HG02623 (cell line): ENCODE measurements around the gene HAS3.

Experiments
- ATAC-seq: cut with Tn5 transposase; IDR thresholded peaks from one replicate; pipeline ENCODE4 v1.9.1; 2021; ENCODE audit warnings: moderate library complexity; ENCODE audit not compliant: unreplicated experiment

Gene HAS3

GRCh38 chr16:69089091-69089910 lies 16.2 kb upstream of the HAS3 start:
- no peak for ATAC-seq

- ATAC-seq = no peak
Observed at GRCh38 chr16:69093974-69094373, 11.5 kb upstream of the HAS3 start.

DNA sequence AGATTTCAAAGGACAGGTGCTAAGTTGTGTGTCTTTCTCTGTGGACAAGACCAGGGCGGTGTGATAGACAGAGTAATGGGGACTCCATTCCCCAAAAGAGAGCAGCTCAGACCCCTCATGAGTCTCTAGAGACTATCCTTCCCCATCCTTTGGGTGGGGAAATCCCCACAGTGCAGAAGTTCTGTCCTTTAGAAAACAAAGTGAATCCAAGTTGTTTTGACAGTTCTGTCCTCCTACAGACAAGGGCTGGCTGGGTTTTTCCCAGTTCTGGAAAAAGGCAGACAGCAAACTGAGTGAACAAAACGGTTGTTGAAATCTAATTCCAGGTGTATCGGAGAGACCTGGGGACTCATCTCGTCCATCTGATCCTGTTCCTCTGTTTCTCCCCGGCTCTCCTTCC lies 11.0 kb upstream of the HAS3 start:
- no peak for ATAC-seq

- no peak for ATAC-seq
Observed at GRCh38 chr16:69095193-69095592, 10.3 kb upstream of the HAS3 start.

- ATAC-seq = no peak
Observed at GRCh38 chr16:69100071-69100691, 5.3 kb upstream of the HAS3 start.

DNA sequence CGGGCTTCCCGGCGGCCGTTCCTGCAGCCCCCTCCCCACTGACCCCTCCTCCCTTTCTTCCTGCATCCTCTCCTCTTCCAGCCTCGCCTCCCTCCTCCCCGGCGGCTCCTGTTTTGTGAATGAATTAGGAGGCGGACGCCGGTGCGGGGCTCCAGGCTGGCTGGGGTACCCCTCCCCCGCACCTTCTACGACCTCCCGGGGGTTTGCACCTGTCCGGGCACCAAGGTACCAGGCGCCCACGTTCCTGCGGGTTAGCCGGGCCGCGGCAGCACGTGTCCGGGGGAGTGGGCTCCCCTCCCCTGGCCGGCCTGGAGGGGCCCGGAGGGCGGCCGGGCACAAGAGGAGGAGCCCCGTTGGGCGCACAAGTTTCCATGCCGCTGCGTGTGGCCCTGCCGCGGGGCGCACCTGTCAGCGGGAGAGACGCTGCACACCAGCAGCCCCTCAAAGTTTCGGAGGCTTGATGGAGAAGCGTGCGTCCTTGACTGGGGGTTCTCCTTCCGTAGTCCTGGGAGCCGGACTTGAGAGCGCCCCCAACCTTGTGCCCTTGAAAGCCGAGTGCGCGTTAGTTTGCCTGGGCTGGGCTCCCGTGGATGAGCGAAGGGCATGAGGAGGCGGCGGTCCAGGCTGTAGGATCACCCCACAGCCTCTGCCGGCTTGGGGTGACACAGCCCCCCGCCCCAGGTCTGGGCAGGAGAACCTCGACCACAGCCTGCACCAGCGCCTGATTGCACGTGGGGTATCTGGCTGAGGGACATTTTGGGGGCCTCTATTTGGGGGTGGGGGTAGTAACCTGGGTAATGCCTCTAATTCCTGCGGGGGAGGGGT lies 1.2 kb downstream of the HAS3 start:
- ATAC-seq = no peak

- ATAC-seq = no peak
Observed at GRCh38 chr16:69107316-69107962, 2.0 kb downstream of the HAS3 start.

- ATAC-seq = no peak
Observed at GRCh38 chr16:69108064-69108904, 2.8 kb downstream of the HAS3 start.

- ATAC-seq = no peak
Observed at GRCh38 chr16:69108905-69109252, 3.4 kb downstream of the HAS3 start.

DNA sequence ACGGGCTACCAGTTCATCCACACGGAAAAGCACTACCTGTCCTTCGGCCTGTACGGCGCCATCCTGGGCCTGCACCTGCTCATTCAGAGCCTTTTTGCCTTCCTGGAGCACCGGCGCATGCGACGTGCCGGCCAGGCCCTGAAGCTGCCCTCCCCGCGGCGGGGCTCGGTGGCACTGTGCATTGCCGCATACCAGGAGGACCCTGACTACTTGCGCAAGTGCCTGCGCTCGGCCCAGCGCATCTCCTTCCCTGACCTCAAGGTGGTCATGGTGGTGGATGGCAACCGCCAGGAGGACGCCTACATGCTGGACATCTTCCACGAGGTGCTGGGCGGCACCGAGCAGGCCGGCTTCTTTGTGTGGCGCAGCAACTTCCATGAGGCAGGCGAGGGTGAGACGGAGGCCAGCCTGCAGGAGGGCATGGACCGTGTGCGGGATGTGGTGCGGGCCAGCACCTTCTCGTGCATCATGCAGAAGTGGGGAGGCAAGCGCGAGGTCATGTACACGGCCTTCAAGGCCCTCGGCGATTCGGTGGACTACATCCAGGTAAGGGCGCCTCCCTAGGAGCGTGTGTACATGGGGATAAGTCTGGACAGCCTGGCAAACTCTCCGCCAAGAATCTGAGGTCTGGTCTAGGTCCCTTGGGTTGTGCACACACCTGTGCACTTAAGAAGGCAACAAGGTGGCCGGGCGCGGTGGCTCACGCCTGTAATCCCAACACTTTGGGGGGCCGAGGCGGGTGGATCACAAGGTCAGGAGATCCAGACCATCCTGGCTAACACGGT lies 4.2 kb downstream of the HAS3 start:
- ATAC-seq = no peak

DNA sequence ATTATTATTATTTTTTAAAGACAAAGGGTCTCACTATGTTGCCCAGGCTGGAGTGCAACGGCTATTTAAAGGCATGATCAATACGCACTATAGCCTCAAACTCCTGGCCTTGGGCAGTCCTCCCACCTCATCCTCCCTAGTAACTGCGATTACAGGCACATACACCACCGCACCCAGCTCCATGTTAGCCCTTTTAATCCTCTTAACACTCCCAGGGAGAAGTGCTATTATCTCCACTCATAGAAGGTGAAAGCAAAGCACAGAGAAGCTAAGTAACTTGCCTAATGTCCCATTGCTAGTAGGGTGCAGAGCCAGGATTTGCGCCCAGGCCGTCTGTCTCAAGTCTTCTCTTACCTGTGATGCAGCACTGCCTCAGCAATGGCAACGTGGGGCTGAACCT lies 5.0 kb downstream of the HAS3 start:
- ATAC-seq = no peak

DNA sequence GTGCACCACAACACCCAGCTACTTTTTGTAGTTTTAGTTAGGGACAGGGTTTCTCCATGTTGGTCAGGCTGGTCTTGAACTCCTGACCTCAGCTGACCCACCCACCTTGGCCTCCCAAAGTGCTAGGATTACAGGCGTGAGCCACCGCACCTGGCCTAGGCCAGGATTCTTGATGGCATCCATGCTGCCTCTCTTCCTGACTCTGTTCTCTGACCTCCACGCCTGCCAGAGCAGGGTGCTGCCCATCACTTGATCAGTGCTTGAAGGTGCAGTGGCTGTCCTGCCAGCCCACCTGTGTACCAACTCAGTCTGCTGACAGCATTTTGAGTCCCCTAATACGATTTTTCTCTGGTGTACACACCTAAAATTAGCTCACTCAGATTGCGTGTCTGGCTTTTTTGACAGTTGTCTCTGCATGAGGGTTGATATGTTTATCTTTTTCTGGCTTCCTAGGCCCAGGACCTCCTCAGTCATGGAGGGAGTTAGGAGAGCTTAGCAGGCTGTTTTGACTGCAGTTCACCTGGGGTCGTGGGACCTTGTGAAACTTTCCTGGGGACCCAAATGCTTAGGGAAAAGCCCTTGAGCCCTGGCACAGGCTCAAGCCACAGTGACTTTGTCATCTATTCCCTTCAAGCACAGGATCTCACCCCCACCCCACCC lies 5.9 kb downstream of the HAS3 start:
- ATAC-seq = no peak

- ATAC-seq = no peak
Observed at GRCh38 chr16:69111876-69112230, 6.4 kb downstream of the HAS3 start.

- no peak for ATAC-seq
Observed at GRCh38 chr16:69112285-69113129, 7.1 kb downstream of the HAS3 start.

GRCh38 chr16:69113216-69113615 lies 7.8 kb downstream of the HAS3 start:
- no peak for ATAC-seq

- no peak for ATAC-seq
Observed at GRCh38 chr16:69114346-69114975, 9.0 kb downstream of the HAS3 start.

- no peak for ATAC-seq
Observed at GRCh38 chr16:69114976-69115355, 9.5 kb downstream of the HAS3 start.

GRCh38 chr16:69115361-69115760 lies 9.9 kb downstream of the HAS3 start:
- ATAC-seq = no peak
